NCI-H345 (cell line): ENCODE data around the gene EIF4H.
"Not testable (repeated sequence)": the region's sequence is repeated elsewhere in the genome, so short reads cannot be mapped to it uniquely, and the experiment has no call there.

ENCODE experiments used
- DNase-seq: peaks from one replicate; lab custom pipeline; 2025; lab: John Stamatoyannopoulos, UW

Gene EIF4H

DNA sequence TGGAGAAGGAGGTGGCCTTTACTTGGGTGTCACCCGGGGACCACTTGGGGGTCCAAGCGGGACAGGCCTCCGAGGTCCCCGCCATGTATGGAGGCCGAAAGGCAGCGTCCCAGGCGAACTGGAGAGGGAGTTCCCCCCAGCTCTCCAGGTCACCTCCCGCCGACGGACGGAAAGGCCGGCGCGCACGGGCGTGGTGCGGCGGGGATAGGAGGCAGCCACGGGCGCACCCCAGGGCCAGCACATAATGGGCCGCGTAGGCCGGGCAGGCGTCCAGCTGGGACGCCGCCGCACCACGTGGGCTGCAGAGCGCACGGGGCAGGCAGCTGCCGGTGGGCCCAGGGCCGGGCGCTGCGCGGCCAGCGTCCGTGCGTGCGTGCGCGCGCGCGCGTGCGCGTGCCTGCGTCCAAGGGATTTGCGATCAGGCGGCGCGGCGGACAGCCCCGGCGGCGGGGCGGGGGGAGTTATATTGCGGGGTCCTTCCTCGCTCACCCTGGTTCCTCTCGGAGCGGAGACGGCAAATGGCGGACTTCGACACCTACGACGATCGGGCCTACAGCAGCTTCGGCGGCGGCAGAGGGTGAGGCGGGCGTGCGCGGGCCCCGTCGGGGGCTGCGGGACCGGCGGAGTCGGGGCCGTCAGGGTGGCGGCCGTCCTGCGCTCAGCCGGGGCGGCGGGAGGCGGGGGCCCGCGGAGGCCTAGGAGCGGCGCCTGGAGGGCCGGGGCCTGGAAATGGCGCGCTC is at the start of gene EIF4H:
TSS of gene EIF4H (plus strand) at position 491 of the 740 bp plus-strand sequence. CDS start at position 519, 28 bp downstream.
- DNase-seq = peak; percentile 95

DNA sequence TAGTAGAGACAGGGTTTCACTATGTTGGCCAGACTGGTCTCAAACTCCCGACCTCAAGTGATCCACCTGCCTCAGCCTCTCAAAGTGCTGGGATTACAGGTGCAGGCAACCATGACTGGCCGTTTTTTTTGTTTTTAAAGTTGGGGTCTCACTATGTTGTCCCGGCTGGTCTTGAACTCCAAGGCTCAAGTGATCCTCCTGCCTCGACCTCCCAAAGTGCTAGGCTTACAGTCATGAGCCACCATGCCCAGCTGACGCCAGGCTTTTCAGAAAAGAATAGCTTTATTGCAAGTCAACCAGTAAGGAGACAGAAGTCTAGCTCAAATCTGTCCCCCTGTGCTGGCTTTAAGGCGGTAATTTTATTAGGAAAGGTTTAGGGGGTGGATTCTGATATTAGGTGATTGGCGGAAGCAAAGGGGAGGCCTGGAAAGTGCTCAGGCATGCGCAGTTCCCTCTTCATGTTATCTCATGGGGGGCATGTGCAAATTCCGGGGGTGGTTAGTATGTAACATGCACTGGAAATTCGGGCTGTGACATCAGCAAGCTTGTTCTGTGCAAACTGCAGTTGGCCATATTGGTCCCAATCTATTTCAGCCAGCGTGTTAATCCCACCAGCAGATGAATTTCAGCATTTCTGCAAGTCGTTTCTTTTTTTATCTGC is 47.8 kb upstream of the EIF4H start:
- no peak for DNase-seq

GRCh38 chr7:74129887-74130286 is 44.3 kb upstream of the EIF4H start:
- no peak for DNase-seq

DNA sequence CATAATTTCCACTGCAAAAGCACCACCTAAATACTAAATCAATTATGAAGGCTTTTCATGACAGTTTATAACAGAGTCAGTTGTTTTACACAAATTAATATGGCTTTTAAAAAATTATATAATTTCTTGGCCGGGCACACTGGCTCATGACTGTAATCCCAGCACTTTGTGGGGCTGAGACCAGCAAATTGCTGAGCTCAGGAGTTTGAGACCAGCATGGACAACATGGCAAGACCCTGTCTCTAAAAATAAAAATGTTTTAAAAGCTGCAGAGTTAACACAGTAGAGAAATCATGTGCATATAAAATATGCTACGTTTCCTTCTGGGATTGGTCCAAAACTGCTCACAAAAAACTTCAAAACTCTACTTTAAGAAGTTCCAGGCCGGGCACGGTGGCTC is 43.6 kb upstream of the EIF4H start:
- no peak for DNase-seq

DNA sequence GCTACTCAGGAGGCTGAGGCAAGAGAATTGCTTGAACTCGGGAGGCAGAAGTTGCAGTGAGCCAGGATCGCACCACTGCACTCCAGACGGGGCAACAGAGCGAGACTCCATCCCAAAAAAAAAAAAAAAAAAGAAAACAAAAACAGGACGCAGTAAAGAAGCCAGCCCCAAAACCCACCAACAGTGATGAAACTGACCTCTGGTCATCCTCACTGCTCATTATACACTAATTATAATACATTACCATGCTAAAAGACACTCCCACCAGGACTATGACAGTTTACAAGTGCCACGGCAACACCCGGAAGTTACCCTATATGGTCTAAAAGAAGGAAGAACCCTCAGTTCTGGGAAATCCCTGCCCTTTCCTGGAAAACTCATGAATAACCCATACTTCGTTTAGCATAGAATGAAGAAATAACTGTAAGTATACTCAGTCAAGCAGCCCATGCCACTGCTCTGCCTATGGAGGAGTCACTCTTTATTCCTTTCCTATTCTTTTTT is 40.0 kb upstream of the EIF4H start:
- DNase-seq = no peak

DNA sequence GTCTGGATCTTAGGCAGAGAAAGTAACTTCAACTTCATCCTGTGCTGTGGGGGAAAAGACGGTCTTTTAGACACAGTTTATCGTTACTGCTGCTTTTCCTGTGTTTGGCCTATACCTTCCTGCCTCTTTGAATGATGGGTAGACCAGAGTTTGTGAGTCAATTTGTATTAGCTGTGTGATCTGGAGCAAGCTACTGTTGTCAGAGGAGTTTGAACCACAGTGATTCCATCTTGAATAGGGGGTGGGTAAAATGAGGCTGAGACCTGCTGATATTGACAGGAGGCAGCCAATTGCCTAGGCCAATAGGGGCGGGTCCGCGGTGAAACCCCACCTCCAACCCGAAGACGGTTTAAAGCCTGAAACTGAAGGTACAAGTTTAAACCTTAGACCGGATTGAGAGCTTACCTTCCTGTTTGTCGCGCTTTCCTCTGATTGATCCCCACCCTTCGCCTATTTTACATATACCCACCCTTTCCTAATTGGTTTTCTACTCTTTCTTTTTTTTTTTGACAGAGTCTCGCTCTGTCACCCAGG is 35.8 kb upstream of the EIF4H start:
- DNase-seq = no peak

GRCh38 chr7:74138945-74139843 is 35.0 kb upstream of the EIF4H start:
- no peak for DNase-seq

- no peak for DNase-seq
These were observed 32.5 kb upstream of the EIF4H start for GRCh38 chr7:74141705-74142104.

- no peak for DNase-seq
These were observed 30.8 kb upstream of the EIF4H start for GRCh38 chr7:74143383-74143782.

DNA sequence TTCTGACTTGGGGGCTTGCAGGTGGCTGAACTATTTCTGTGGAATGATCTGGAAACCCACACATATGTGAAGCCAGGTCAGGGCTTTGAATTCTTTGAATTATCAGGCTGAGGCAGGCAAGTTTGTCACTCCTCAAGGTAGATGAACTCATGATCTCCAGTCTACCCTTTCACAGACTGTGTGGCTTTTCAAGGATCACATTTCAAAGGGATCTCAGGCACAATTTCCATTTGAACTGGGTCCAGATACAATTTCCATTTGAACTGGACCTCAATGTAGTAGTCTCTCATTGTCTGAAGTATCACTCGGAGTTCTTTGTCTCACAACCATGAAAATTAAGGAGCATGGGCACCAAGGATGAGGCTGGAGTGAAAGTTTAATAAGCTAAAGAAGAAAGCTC is 25.7 kb upstream of the EIF4H start:
- no peak for DNase-seq

- no peak for DNase-seq
These were observed 25.1 kb upstream of the EIF4H start for GRCh38 chr7:74149071-74149470.

DNA sequence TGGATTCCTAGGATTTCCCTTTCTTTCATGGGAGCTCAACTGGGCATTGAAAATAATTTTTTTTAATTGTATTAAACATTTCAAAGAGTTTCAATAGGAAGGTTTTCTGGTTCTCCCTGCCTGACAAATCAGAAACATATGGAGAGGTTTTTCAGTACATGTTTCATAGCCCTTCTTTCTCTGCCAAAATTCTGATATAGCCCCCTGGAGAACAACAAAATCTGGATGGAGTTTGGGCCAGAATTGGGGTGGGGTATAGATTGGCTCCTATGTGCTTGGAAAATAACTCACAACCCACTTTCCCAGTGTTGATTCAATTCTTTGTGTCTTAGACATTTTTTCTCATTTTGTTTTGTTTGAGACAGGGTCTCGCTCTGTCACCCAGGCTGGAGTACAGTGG is 24.6 kb upstream of the EIF4H start:
- no peak for DNase-seq

DNA sequence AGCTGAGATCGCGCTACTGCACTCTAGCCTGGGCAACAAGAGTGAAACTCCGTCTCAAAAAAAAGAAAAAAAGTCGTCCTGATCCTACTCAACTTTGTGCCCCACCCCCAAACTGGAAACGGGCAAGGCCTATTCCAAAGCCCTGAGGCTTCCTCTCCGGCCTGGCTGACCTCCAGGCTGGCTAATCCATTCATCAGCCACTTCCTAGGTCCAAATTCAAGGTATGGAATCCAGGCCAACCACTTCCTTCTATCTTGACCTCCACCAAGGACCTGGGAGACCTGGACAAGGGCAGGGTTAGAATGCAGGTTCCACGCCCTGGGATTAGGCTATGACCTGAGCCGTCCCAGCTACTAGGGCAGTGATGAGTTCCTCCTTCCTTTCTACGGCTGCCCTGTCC is 20.4 kb upstream of the EIF4H start:
- DNase-seq = no peak

- DNase-seq = no peak
These were observed 18.3 kb upstream of the EIF4H start for GRCh38 chr7:74155810-74156395.

DNA sequence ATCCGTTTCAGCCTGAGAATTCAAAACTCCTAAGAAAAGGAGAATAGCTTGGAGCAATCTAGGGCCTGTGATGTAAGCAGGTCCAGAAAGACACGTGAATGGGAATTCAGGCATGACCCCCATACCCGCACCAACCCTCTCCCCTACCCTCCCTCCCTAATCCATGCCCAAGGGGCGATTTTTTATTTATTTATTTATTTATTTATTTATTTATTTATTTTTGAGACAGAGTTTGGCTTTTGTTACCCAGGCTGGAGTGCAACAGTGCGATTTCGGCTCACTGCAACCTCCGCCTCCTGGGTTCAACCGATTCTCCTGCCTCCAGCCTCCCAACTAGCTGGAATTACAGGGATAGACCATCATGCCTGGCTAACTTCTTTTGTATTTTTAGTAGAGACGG is 16.6 kb upstream of the EIF4H start:
- no peak for DNase-seq

- no peak for DNase-seq
These were observed 9.1 kb upstream of the EIF4H start for GRCh38 chr7:74164985-74165456.

- no peak for DNase-seq
These were observed 8.1 kb upstream of the EIF4H start for GRCh38 chr7:74165867-74166593.

DNA sequence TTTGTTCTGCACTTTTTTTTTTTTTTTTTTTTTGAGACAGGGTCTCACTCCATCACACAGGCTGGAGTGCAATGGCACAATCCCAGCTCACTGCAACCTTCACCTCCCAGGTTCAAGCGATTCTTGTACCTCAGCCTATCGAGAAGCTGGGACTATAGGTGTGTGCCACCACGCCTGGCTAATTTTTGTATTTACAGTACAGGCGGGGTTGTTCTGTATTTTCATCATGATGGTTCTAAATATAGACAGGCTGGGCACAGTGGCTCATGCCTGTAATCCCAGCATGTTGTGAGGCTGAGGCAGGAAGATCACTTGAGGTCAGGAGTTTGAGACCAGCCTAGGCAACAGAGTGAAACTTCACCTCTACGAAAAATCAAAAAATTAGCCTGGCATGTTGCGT is 6.8 kb upstream of the EIF4H start:
- DNase-seq = not testable (repeated sequence)

DNA sequence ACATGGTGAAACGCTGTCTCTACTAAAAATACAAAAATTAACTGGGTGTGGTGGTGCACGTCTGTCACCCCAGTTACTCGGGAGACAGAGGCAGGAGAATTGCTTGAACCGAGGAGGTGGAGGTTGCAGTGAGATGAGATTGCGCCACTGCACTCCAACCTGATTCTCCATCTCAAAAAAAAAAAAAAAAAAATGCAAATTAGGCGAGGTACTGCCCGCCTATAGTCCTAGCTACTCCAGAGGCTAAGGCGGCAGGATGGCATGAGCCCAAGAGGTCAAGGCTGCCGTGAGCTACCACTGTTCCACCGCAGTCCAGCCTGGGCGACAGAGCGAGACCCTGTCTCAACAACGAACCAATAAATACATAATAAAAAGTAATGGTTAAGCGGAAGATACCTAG is 1.1 kb upstream of the EIF4H start:
- DNase-seq = no peak

DNA sequence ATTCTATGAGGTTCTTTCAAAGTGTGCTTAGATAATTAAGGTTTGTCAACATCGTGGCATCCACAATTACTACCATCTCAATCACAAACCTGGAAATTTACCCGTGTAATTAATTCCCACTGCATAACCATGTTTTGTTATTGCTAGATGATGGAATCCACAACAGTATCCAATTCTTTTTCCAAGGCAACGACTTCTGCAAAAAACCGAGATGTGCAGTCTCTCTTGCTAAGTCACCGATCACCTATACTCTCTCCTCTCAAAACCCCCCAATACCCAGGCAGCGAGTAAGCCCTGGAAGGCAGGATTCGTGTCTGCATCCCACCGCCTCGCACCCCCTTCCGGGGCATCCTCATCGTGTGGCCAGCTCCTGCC is 678 bp upstream of the EIF4H start:
- no peak for DNase-seq

DNA sequence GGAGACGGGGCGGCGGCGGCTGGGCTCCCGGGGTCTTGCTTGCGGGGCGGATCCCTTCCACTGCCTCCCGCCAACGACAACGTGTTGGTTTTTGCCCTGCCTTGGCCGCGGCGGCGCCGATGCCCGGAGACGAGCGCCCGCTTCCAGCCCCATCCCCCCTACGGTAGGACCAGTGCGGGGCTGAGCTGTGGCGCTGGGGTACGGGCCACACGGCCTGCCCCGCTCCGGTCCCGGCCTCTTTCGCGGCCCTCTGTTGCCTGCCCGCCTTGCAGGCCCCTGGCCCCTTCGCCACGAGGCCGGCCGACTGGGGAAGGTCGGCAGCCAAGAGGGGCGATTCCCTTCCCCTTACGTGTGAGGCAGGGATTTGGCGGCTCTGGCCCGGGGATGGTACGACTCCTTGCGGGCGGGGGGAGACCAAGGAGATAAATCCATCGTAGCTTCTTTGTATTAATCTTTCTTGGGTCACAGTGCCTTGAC is 488 bp downstream of the EIF4H start:
- peak; percentile 37 for DNase-seq
